MV-4-11 (cell line): ENCODE data around the gene POU6F2.

Experiments
- DNase-seq: peaks from one replicate; lab custom pipeline; 2025; lab: John Stamatoyannopoulos, UW

Gene POU6F2

DNA sequence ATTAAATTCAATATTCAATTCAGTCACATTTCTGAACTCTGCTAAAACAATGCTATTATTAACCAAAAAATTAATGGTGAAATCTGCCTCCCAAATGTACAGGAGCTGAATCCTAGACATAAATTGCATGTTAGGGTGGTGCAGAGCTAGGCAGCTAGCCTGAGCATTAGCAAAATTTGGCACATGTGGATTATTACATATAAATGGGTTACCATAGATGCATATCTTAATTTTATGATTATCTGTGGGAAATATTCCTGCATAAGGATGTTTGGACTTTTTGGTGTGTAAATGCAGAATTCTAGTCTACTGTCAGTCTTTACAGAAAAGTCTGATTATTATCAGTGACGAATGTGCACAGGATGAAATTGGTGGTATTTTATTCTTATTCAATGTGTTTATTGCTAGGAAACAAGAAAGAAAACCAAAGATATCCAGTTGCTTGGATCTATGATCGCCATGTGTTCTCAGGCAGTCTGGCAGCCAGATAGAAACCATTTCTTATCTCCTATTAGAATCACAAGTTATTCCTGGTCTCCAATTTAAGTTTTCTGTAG, 150.7 kb downstream of the POU6F2 start:
- no peak for DNase-seq

- no peak for DNase-seq
Observed at GRCh38 chr7:39130274-39130673, 152.6 kb downstream of the POU6F2 start.

GRCh38 chr7:39130857-39131526, 153.3 kb downstream of the POU6F2 start:
- no peak for DNase-seq

GRCh38 chr7:39132306-39132705, 154.6 kb downstream of the POU6F2 start:
- DNase-seq: no peak

DNA sequence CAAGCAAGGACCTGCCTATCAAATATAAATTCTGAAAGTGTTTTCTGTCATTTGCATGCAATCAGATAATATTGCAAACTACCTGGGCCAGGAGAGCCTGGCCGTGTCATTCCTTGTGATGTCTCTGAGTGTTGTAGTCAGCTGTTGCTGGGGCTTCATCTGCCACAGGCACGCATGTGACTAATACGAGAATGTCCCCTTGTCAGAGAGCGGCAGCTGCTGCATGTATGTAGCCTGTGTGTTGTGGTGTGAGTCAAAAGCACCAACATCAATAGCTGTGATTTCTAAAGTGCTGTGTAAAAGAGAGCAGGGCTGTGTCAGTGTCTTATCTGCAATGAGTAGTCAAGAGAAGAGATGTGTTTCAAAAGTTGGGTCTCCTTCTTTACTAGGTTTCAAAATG, 155.4 kb downstream of the POU6F2 start:
- no peak for DNase-seq

- DNase-seq: no peak
Observed at GRCh38 chr7:39137480-39137879, 159.8 kb downstream of the POU6F2 start.

GRCh38 chr7:39142750-39143149, 165.0 kb downstream of the POU6F2 start:
- DNase-seq: no peak

DNA sequence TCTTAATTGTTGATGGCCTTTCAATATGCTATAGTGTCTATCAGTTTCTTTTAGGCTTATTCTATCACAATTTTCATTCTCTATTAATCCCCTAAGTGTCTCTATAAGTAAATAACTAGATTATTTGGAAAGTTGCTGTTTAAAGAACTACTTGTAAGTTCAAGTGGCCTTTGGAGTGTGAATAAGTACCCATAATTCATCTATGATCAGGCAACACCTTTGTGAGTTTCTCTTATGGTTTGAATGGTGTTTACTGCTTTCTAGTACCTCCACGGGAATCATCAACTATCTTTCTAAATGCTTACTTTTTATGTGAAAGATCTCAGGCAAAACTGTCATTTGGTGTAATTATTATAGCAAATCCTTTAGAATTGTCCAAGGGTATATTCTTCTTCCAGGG, 166.7 kb downstream of the POU6F2 start:
- DNase-seq: no peak

- DNase-seq: no peak
Observed at GRCh38 chr7:39145283-39145682, 167.6 kb downstream of the POU6F2 start.

GRCh38 chr7:39145935-39146334, 168.2 kb downstream of the POU6F2 start:
- DNase-seq: no peak

DNA sequence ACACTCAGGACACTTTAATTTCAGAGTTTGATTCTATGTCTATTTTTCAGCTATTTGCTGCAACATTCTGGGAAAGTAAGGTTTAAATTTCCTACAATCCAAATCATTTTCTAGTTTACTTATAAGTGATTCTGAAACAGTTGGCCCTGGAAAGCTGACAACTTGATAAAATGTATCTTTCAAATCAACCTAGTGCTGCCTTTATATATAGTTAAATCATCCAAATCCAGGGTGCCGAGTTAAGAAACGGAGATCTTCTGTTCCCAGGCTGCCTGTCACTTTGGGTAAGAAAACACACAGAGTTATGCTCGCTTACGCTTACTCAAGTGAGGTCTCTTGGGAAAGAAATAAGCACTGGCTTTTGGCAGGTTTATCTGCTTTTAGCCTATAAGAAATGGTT, 175.0 kb downstream of the POU6F2 start:
- DNase-seq: no peak

GRCh38 chr7:39153113-39153512, 175.4 kb downstream of the POU6F2 start:
- DNase-seq: no peak

DNA sequence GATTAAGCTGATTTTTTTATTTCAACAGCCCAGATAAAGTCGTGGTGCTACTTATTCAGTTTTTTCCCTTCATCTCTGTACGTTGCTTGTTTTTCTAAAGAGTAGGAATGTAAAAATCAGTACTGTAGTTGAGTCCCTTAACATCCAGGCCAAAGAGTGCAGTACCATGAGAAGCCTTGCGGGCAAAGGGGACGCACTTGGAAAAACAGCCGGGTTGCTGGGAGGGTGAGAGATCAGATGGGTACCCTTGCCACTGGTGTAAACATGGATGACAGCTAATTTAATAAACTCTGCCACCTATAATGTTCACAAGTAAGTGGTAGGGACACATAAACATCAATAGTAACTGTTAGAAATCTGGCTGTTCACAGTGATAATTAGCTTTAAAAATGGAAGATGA, 175.9 kb downstream of the POU6F2 start:
- no peak for DNase-seq

- no peak for DNase-seq
Observed at GRCh38 chr7:39154815-39155214, 177.1 kb downstream of the POU6F2 start.

GRCh38 chr7:39158367-39158766, 180.7 kb downstream of the POU6F2 start:
- no peak for DNase-seq

GRCh38 chr7:39161903-39162302, 184.2 kb downstream of the POU6F2 start:
- no peak for DNase-seq

- DNase-seq: no peak
Observed at GRCh38 chr7:39164887-39165286, 187.2 kb downstream of the POU6F2 start.

GRCh38 chr7:39168403-39169098, 190.8 kb downstream of the POU6F2 start:
- no peak for DNase-seq

GRCh38 chr7:39172137-39172536, 194.4 kb downstream of the POU6F2 start:
- DNase-seq: no peak

GRCh38 chr7:39181398-39181797, 203.7 kb downstream of the POU6F2 start:
- no peak for DNase-seq

- DNase-seq: no peak
Observed at GRCh38 chr7:39183796-39184195, 206.1 kb downstream of the POU6F2 start.

DNA sequence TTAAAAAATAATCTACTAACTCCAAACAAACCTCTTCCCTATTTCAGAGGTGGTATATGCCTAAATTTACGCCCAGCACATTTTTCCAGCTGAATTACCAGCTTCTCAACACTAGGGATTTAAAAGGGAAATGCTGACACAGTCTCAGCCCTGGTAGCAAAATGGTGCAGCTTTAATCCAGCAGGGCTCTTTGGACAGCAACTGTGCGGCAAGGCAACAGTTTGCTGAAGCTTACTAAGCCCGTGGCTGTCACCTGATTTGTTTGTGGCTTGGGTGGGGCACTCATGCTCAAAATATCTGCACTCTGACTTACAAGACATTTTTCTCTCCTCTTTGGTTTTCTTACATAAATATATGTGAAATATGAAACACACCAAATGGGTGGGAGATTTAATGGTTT, 206.7 kb downstream of the POU6F2 start:
- DNase-seq: no peak

- no peak for DNase-seq
Observed at GRCh38 chr7:39186131-39186530, 208.4 kb downstream of the POU6F2 start.

- DNase-seq: no peak
Observed at GRCh38 chr7:39186671-39187070, 209.0 kb downstream of the POU6F2 start.
